Body of pancreas (tissue), 4 donors: ENCODE results near the gene HSDL2. TPM values are rescaled to one million over a fixed set of nuclear protein-coding genes. Genes with fewer than 3 reads are reported as not detected.

Experiments used
- ATAC-seq: fragments of 150-250 bp; one replicate; pipeline ENCODE4 v1.9.1; 2016
- DNase-seq, 4 donors: peaks; one replicate each; pipeline ENCODE4 v3.0.0-alpha.2; 2019
- H3K27ac ChIP-seq, 4 donors: fragments of 200-600 bp; sonication (generic); 1 replicate in 3 of 4; 2 replicates in 1 of 4; pipeline versions ENCODE4 v1.5.1 to v1.6.1; 2016 to 2019; ENCODE audit warnings: mild to moderate bottlenecking in 1 of 4, mixed read lengths in 1 of 4, moderate library complexity in 1 of 4
- H3K27me3 ChIP-seq, 2 donors: fragments of 200-600 bp; sonication (generic); one replicate each; pipeline ENCODE4 v1.6.0; 2016; ENCODE audit warnings: mild to moderate bottlenecking in 1 of 2
- H3K36me3 ChIP-seq, 2 donors: fragments of 200-600 bp; sonication (generic); replicated peaks in 1 of 2; 2 replicates each; pipeline ENCODE4 v1.5.1; 2016; ENCODE audit warnings: low read depth in 2 of 2; ENCODE audit not compliant: insufficient read depth in 1 of 2
- H3K4me1 ChIP-seq: fragments of 200-600 bp; sonication (generic); one replicate; pipeline ENCODE4 v1.6.0; 2016
- H3K4me3 ChIP-seq, 2 donors: fragments of 200-600 bp; sonication (generic); 1 replicate in 1 of 2; 2 replicates in 1 of 2; pipeline ENCODE4 v1.5.1; 2016 to 2019
- H3K9me3 ChIP-seq, 3 donors: fragments of 200-600 bp; sonication (generic); 1 replicate in 2 of 3; 2 replicates in 1 of 3; pipeline ENCODE4 v1.5.1; 2016
- POLR2A ChIP-seq, 3 donors: fragments of 450-650 bp; IDR thresholded peaks; one replicate each; pipeline ENCODE4 v1.6.1; 2016; ENCODE audit warnings: antibody characterized with exemption in 3 of 3, mild to moderate bottlenecking in 2 of 3
- WGBS, 2 donors: methylation state at CpG; one replicate each; pipeline ENCODE4 v1.1.5; 2017; 5-methylcytosine and 5-hydroxymethylcytosine counted together
- intact Hi-C: fragments of 100-400 bp; cut with DNase I; formaldehyde crosslinking; loops from one replicate; pipeline ENCODE4 v1.15.1; 2023
- total RNA-seq, 2 donors: library from RNA; depleted of rRNA; stranded (reverse); fragments of >200 nt; gene quantifications; one replicate each; pipeline ENCODE4 v1.1.0, GENCODE V29; 2016
- TF ChIP-seq, protein P1 (sequence below), 7 experiments: fragments of 450-650 bp in 4 of 7; fragments of 200-600 bp in 3 of 7; sonication (generic) in 3 of 7; IDR thresholded peaks; one replicate each; pipeline ENCODE4 v1.5.1; 2016 to 2019; ENCODE audit warnings: antibody characterized with exemption in 7 of 7

HSDL2 gene
- total RNA-seq, 2 donors from 2014 or later = 20.5 to 22.7 TPM

DNA sequence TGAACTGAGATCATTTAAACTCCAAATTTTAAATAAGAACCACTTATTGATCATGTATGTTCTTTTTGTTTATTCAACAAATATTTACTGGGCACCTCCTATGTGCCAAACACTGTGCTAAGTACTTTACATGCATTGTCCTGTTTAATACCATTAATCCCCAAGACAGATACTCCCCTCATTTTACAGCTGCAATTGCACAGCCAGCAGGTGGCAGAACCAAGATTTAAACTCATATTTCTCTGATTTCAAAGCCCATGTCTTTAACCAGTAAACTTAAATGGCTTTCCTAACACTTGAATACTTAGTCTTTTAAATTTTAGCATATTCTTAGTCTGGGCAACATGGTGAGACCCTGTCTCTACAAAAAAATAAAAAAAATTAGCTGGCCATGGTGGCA lies 63.3 kb downstream of the HSDL2 start:
- H3K4me3 ChIP-seq = no peak overlapping the region
- H3K36me3 ChIP-seq = no peaks in the 10 kb centered on the region
- no peak overlapping the region for H3K27ac ChIP-seq
- no peak for ATAC-seq
- TF ChIP-seq, protein P1, sequence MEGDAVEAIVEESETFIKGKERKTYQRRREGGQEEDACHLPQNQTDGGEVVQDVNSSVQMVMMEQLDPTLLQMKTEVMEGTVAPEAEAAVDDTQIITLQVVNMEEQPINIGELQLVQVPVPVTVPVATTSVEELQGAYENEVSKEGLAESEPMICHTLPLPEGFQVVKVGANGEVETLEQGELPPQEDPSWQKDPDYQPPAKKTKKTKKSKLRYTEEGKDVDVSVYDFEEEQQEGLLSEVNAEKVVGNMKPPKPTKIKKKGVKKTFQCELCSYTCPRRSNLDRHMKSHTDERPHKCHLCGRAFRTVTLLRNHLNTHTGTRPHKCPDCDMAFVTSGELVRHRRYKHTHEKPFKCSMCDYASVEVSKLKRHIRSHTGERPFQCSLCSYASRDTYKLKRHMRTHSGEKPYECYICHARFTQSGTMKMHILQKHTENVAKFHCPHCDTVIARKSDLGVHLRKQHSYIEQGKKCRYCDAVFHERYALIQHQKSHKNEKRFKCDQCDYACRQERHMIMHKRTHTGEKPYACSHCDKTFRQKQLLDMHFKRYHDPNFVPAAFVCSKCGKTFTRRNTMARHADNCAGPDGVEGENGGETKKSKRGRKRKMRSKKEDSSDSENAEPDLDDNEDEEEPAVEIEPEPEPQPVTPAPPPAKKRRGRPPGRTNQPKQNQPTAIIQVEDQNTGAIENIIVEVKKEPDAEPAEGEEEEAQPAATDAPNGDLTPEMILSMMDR (IDR thresholded peaks at IDR 0.05) = peak in 6 of 7 experiments; percentile 27 to 56 (median 41)
- TF ChIP-seq POLR2A (IDR thresholded peaks at IDR 0.05) = no peak
- intact Hi-C loops = no loop called here
- peak in 2 of 4 donors; percentile 8 to 26 for DNase-seq
- H3K4me1 ChIP-seq = peaks cover 11% of the 10 kb centered on the region
- no peaks in the 10 kb centered on the region for H3K27me3 ChIP-seq
- H3K9me3 ChIP-seq = no peaks in the 10 kb centered on the region

DNA sequence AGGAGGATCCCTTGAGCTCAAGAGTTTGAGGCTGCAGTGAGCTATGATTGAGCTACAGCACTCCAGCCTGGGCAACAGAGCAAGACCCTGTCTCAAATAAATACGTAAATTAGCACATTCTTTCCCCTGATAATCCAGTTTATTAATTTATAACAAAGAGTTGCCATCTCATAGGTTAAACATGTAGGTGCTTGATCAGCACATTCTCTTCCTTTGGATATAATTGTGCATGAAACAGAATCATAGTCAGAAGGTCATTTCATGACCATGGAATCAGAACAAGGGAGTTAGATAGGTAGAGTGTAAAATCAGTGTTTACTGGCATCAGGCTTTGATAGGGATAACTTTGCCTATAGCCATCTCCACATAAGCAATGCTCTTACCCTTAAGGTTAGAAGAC lies 63.7 kb downstream of the HSDL2 start:
- no peak for DNase-seq
- TF ChIP-seq POLR2A (IDR thresholded peaks at IDR 0.05) = no peak
- TF ChIP-seq, protein P1 (IDR thresholded peaks at IDR 0.05) = no peak
- no peaks in the 10 kb centered on the region for H3K36me3 ChIP-seq
- intact Hi-C loops = no loop called here
- WGBS, 2 donors = 73 to 92% methylated on average over 1 of the region's 1 CpG
- no peak overlapping the region for H3K27ac ChIP-seq
- no peaks in the 10 kb centered on the region for H3K9me3 ChIP-seq
- ATAC-seq = no peak
- peaks cover 11% of the 10 kb centered on the region for H3K4me1 ChIP-seq
- no peaks in the 10 kb centered on the region for H3K27me3 ChIP-seq
- H3K4me3 ChIP-seq = no peak overlapping the region

DNA sequence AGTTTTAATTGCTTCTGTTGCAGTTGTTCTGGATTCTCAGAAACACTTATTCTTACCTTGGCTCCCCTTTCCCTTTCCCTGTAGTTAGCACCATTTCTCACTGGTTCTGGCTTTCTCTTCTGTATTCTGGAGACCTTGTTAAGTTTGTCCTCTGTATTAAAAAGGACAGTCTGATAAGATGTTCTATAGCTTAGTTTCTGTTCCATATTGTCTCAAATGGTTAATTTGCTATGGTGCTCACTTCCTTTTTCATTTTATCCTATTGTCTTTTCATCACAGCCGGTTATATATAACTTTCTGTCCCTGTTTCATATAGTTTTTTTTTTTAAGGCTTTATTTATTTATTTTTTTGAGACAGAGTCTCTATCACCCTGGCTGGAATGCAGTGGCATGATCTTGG lies 65.3 kb downstream of the HSDL2 start:
- Histone ChIP-seq H3K27ac (no peak overlapping the region), H3K9me3 (no peaks in the 10 kb centered on the region), H3K27me3 (no peaks in the 10 kb centered on the region), H3K4me1 (peaks cover 11% of the 10 kb centered on the region), H3K4me3 (no peak overlapping the region), H3K36me3 (no peaks in the 10 kb centered on the region)
- intact Hi-C loops = no loop called here
- no peak for TF ChIP-seq POLR2A (IDR thresholded peaks at IDR 0.05)
- TF ChIP-seq, protein P1 (IDR thresholded peaks at IDR 0.05) = no peak
- DNase-seq (no peak), ATAC-seq (no peak)
- 48 to 68% methylated on average over 1 of the region's 1 CpG for WGBS, 2 donors

DNA sequence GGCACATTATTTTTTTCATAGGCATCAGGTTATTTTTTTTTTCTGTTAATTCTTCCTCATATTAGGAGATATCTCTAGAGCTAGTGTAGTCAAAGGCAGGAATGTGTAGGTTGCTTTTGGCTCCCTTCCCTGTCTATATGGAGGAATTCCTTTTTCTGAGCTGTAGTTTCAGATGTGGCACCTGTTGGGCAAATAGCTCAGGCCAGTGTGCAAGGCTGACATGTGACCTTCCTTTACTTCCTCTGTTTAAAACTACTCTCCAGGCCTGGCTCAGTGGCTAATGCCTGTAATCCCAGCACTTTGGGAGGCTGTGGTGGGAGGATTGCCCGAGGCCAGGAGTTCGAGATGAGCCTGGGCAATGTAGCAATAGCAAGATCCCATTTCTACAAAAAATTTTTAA lies 66.2 kb downstream of the HSDL2 start:
- ATAC-seq (no peak), DNase-seq (no peak)
- 93 to 100% methylated on average over 2 of the region's 2 CpGs for WGBS, 2 donors
- no peaks in the 10 kb centered on the region for H3K9me3 ChIP-seq
- H3K4me3 ChIP-seq = no peak overlapping the region
- H3K4me1 ChIP-seq = peaks cover 11% of the 10 kb centered on the region
- H3K27me3 ChIP-seq = no peaks in the 10 kb centered on the region
- H3K27ac ChIP-seq = no peak overlapping the region
- intact Hi-C loops = no loop called here
- no peak for TF ChIP-seq POLR2A (IDR thresholded peaks at IDR 0.05)
- no peaks in the 10 kb centered on the region for H3K36me3 ChIP-seq

DNA sequence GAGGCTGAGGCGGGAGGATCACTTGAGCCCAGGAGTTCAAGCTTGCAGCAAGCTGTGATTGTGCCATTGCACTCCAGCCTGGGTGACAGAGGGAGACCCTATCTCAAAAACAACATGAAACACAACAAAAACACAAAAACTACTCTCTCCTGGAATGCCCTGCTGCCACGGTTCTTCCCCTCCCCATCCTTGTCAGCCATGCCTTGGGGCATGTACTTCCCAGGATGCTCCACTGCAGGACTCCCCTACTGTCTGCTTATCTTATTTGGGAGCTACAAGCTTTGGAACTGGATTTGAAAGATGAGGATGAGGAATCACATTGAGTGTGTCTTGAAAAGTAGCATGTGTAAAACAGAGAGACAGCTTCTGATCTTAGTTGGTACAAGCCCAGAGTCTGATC lies 66.6 kb downstream of the HSDL2 start:
- peaks cover 11% of the 10 kb centered on the region for H3K4me1 ChIP-seq
- no peaks in the 10 kb centered on the region for H3K9me3 ChIP-seq
- no peaks in the 10 kb centered on the region for H3K27me3 ChIP-seq
- ATAC-seq = no peak
- 94 to 95% methylated on average over 2 of the region's 2 CpGs for WGBS, 2 donors
- no peak for DNase-seq
- no peak overlapping the region for H3K27ac ChIP-seq
- TF ChIP-seq POLR2A (IDR thresholded peaks at IDR 0.05) = no peak
- TF ChIP-seq, protein P1 (IDR thresholded peaks at IDR 0.05) = no peak
- no peak overlapping the region for H3K4me3 ChIP-seq
- no peaks in the 10 kb centered on the region for H3K36me3 ChIP-seq
- intact Hi-C loops = no loop called here
